Epithelial cell of esophagus (primary cell): Measurements from ENCODE around the gene GFRA1.

Experiments
- DNase-seq: peaks from one replicate; pipeline ENCODE4 v3.0.0; 2010; ENCODE audit warnings: low read depth
- H3K4me3 ChIP-seq: 2 replicates; pipeline ENCODE4 v1.5.1; 2011; ENCODE audit warnings: mild to moderate bottlenecking, low read length, control low read depth
- TF ChIP-seq, protein P1 (sequence below): IDR thresholded peaks from 2 replicates; pipeline ENCODE4 v1.5.1; 2011; ENCODE audit warnings: low read depth, mild to moderate bottlenecking, low read length, control low read depth, inconsistent platforms; ENCODE audit not compliant: insufficient read depth; ENCODE audit errors: missing control alignments

Gene GFRA1

DNA sequence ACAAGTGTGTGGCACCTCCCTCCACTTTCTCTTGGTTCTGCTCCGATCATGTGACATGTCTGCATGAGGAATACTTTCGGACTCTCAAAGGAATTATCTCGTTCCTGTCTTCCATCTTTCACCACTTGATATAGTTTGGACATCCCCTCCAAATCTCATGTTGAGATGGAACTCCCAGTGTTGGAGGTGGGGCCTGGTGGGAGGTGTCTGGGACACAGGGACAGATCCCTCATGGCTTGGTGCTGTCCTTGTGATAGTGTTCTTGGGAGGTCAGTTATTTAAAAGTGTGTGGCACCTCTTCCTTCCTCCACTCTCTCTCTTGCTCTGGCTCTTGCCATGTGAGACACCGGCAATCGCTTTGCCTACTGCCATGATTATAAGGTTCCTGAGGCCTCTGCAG is 166.4 kb downstream of the GFRA1 start:
- TF ChIP-seq, protein P1, sequence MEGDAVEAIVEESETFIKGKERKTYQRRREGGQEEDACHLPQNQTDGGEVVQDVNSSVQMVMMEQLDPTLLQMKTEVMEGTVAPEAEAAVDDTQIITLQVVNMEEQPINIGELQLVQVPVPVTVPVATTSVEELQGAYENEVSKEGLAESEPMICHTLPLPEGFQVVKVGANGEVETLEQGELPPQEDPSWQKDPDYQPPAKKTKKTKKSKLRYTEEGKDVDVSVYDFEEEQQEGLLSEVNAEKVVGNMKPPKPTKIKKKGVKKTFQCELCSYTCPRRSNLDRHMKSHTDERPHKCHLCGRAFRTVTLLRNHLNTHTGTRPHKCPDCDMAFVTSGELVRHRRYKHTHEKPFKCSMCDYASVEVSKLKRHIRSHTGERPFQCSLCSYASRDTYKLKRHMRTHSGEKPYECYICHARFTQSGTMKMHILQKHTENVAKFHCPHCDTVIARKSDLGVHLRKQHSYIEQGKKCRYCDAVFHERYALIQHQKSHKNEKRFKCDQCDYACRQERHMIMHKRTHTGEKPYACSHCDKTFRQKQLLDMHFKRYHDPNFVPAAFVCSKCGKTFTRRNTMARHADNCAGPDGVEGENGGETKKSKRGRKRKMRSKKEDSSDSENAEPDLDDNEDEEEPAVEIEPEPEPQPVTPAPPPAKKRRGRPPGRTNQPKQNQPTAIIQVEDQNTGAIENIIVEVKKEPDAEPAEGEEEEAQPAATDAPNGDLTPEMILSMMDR: no peak

DNA sequence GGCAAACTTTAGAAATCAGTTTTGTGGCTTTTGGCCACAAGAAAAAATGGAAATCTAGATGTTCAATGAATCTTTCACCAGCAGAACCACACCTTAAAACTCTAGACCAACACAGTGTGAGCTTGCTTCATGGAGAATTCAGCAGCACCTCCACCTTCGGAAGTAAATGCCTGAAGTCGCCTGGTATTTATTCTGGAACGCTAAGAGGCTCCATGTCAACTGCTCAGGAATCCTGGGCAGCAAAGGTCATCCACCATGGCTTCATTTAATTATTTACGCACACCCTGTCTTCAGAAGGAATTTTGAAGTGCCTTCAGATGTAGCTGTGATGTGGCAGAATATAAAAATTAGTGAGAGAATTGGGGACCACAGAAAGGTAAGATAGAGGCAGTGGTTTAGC is 167.7 kb downstream of the GFRA1 start:
- no peak for DNase-seq
- H3K4me3 ChIP-seq: no peak overlapping the region
- TF ChIP-seq, protein P1: no peak

More for the DNA sequence above, 166.4 kb downstream of the GFRA1 start:
- no peak overlapping the region for H3K4me3 ChIP-seq
- no peak for DNase-seq

GRCh38 chr10:116104210-116104932 is 168.6 kb downstream of the GFRA1 start:
- TF ChIP-seq, protein P1: no peak
- no peak for DNase-seq
- no peak overlapping the region for H3K4me3 ChIP-seq

DNA sequence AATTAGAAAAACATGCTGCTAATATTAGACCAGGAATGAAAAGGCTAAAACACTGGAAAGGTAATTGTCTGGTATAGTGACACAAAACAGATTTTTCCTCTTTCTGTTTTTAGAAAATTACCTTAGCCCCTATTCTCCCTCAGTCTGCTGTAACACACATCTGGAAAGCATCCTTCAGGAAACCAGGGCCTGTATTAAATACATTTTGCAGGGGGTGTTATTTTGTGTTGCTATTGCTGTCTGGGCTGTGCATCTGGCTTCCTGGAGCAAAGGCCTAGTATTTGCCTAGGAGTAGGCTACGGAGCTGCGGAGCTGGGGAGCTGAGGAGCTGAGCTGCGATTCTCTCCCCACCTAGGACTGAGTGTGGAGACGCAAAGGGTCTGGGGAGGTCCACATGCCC is 169.3 kb downstream of the GFRA1 start:
- DNase-seq: no peak
- TF ChIP-seq, protein P1: no peak

GRCh38 chr10:116101616-116102315 is 171.2 kb downstream of the GFRA1 start:
- no peak overlapping the region for H3K4me3 ChIP-seq
- TF ChIP-seq, protein P1: no peak
- DNase-seq: no peak

More for the DNA sequence above, 169.3 kb downstream of the GFRA1 start:
- H3K4me3 ChIP-seq: no peak overlapping the region

GRCh38 chr10:116100984-116101383 is 172.0 kb downstream of the GFRA1 start:
- no peak overlapping the region for H3K4me3 ChIP-seq
- TF ChIP-seq, protein P1: no peak
- no peak for DNase-seq
